ENCODE measurements around the gene PLK1.

The PLK1 gene

DNA sequence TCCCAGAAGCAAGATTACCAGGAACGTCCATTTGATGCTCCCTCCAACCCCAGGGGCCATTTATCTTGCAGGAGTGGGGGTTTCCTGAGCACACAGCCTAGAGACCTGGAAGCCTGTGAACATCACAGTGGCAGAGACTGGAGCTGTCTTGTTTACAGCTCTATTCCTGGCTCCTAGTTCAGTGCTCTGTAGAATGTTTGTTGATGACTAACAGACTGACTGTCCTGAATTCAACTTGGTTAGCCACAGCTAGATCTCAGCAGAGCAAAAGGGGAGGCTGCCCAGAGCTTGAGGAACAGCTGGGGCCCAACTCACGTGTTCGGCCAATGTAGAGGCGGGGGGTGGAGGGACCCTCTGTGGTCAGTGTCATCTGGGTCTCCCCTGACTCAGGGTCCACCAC lies 27.8 kb downstream of the PLK1 start:
- Histone ChIP-seq H3K27ac (no peak overlapping the region), H3K36me3 (no peaks in the 10 kb centered on the region), H3K27me3 (ENCODE audit: insufficient read depth, low read depth, severe bottlenecking) (no peaks in the 10 kb centered on the region), H3K4me3 (ENCODE audit: low read depth, low read length) (no peak overlapping the region), H3K9me3 (ENCODE audit: severe bottlenecking) (peaks cover 20% of the 10 kb centered on the region)
- TF ChIP-seq CTCF (IDR thresholded peaks at IDR 0.05; ENCODE audit: low read depth, low read length) = no peak
- no peak for DNase-seq

DNA sequence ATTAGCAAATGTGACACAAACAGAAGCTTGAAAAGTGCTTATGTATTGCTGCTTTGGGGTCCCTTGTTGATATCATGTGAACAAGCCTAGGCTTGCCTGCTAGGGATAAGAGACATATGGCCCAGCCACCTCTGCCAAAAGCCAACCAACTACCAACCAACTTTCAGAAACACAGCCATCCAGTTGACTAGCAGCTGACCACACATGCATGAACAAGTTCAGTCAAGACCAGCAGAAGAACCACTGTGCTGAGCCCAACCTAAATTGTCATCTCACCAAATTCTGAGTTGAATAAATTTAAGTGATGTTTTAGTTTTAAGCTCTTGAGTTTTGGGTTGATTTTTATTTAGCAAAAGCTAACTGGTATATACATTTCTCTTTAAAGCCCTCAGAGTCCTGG lies 30.8 kb downstream of the PLK1 start:
- no peak for TF ChIP-seq CTCF (IDR thresholded peaks at IDR 0.05; ENCODE audit: low read depth, low read length)
- Histone ChIP-seq H3K4me3 (ENCODE audit: low read depth, low read length) (no peak overlapping the region), H3K27ac (no peak overlapping the region), H3K27me3 (ENCODE audit: insufficient read depth, low read depth, severe bottlenecking) (no peaks in the 10 kb centered on the region), H3K36me3 (no peaks in the 10 kb centered on the region), H3K9me3 (ENCODE audit: severe bottlenecking) (peaks cover 13% of the 10 kb centered on the region)
- DNase-seq = no peak

GRCh38 chr16:23710008-23710407 lies 31.3 kb downstream of the PLK1 start:
- H3K27ac ChIP-seq = no peak overlapping the region
- no peak for DNase-seq
- H3K27me3 ChIP-seq (ENCODE audit: insufficient read depth, low read depth, severe bottlenecking) = no peaks in the 10 kb centered on the region
- H3K36me3 ChIP-seq = no peaks in the 10 kb centered on the region
- no peak overlapping the region for H3K4me3 ChIP-seq (ENCODE audit: low read depth, low read length)
- H3K9me3 ChIP-seq (ENCODE audit: severe bottlenecking) = peaks cover 13% of the 10 kb centered on the region
- peak; percentile 44 for TF ChIP-seq CTCF (IDR thresholded peaks at IDR 0.05; ENCODE audit: low read depth, low read length)

DNA sequence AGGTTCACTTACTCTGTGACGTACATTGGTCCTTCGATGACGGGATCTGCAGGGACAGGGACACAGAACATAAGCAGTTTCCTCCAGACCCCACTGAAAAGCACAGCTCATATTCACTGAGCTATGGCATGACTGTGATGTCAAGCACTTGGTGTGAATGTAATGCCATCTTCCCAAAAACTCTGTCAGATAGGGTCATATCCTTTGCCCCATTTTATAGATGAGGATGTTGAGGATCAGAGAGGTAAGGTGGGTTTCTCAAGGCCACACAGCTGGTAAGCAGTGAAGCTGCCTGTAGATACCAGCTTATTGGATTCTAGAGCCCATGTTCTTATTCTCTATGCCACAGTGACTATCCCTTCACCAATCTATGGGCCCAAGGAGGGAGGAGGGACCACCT lies 31.8 kb downstream of the PLK1 start:
- peaks cover 13% of the 10 kb centered on the region for H3K9me3 ChIP-seq (ENCODE audit: severe bottlenecking)
- H3K27ac ChIP-seq = no peak overlapping the region
- no peak for TF ChIP-seq CTCF (IDR thresholded peaks at IDR 0.05; ENCODE audit: low read depth, low read length)
- no peak overlapping the region for H3K4me3 ChIP-seq (ENCODE audit: low read depth, low read length)
- no peak for DNase-seq
- H3K27me3 ChIP-seq (ENCODE audit: insufficient read depth, low read depth, severe bottlenecking) = no peaks in the 10 kb centered on the region
- H3K36me3 ChIP-seq = no peaks in the 10 kb centered on the region

GRCh38 chr16:23711785-23712184 lies 33.1 kb downstream of the PLK1 start:
- DNase-seq = no peak
- H3K27ac ChIP-seq = no peak overlapping the region
- peaks cover 13% of the 10 kb centered on the region for H3K9me3 ChIP-seq (ENCODE audit: severe bottlenecking)
- no peaks in the 10 kb centered on the region for H3K27me3 ChIP-seq (ENCODE audit: insufficient read depth, low read depth, severe bottlenecking)
- H3K36me3 ChIP-seq = no peaks in the 10 kb centered on the region
- H3K4me3 ChIP-seq (ENCODE audit: low read depth, low read length) = no peak overlapping the region
- TF ChIP-seq CTCF (IDR thresholded peaks at IDR 0.05; ENCODE audit: low read depth, low read length) = no peak

DNA sequence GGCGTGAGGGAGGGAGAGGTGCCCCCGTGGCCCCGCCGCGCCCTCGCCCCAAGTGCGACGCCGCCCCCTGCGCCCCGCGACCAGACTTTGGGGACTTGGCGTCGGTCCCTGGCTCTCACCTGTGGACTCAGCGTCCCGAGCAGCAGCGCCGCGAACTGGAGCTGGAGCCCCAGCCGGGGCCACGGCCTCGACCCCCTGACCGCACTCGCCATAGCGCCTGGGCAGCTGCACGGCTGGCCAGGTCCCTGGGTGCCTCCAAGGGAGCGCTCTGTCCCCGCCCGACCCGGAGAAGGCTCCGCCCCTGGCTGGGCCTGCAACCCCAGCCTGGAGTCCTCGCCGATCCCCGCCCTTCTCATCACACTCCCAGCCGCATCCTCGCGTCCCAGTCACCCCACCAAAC lies 34.3 kb downstream of the PLK1 start, which contains the start of gene ERN2:
Gene ERN2, minus strand, starts transcription at position 247 of the 400 bp plus-strand sequence. Its CDS starts 35 bp downstream, at position 212.
- Histone ChIP-seq H3K36me3 (no peaks in the 10 kb centered on the region), H3K4me3 (ENCODE audit: low read depth, low read length) (no peak within 1 kb of the TSS), H3K27ac (no peak within 1 kb of the TSS), H3K9me3 (ENCODE audit: severe bottlenecking) (peaks cover 13% of the 10 kb centered on the region), H3K27me3 (ENCODE audit: insufficient read depth, low read depth, severe bottlenecking) (no peaks in the 10 kb centered on the region)
- no peak for TF ChIP-seq CTCF (IDR thresholded peaks at IDR 0.05; ENCODE audit: low read depth, low read length)
- no peak for DNase-seq

Measured in WERI-Rb-1 (cell line).